ENCODE measurements around the gene TMEM39B.
"Not testable (repeated sequence)": the region's sequence is repeated elsewhere in the genome, so short reads cannot be mapped to it uniquely, and the experiment has no call there.

The TMEM39B gene

GRCh38 chr1:32082022-32082421, 9.3 kb downstream of the TMEM39B start:
- DNase-seq (ENCODE audit: low read depth): no peak
- H3K4me3 ChIP-seq (ENCODE audit: control insufficient read depth, low read depth, low read length): no peak overlapping the region
- TF ChIP-seq CTCF (IDR thresholded peaks at IDR 0.05; ENCODE audit: control insufficient read depth, insufficient read depth, low read depth, low read length, missing control alignments): no peak

- DNase-seq (ENCODE audit: low read depth); H3K4me3 ChIP-seq (ENCODE audit: control insufficient read depth, low read depth, low read length): not testable (repeated sequence)
Observed at GRCh38 chr1:32086381-32086780, 13.6 kb downstream of the TMEM39B start.

- no peak for TF ChIP-seq CTCF (IDR thresholded peaks at IDR 0.05; ENCODE audit: control insufficient read depth, insufficient read depth, low read depth, low read length, missing control alignments)
- H3K4me3 ChIP-seq (ENCODE audit: control insufficient read depth, low read depth, low read length): no peak overlapping the region
- DNase-seq (ENCODE audit: low read depth): no peak
Observed at GRCh38 chr1:32091176-32091575, 18.4 kb downstream of the TMEM39B start.

- TF ChIP-seq CTCF (IDR thresholded peaks at IDR 0.05; ENCODE audit: control insufficient read depth, insufficient read depth, low read depth, low read length, missing control alignments): no peak
- DNase-seq (ENCODE audit: low read depth): no peak
- H3K4me3 ChIP-seq (ENCODE audit: control insufficient read depth, low read depth, low read length): no peak overlapping the region
Observed at GRCh38 chr1:32091591-32091990, 18.9 kb downstream of the TMEM39B start.

GRCh38 chr1:32094746-32095521, 22.2 kb downstream of the TMEM39B start:
- no peak for DNase-seq (ENCODE audit: low read depth)
- H3K4me3 ChIP-seq (ENCODE audit: control insufficient read depth, low read depth, low read length): no peak overlapping the region
- TF ChIP-seq CTCF (IDR thresholded peaks at IDR 0.05; ENCODE audit: control insufficient read depth, insufficient read depth, low read depth, low read length, missing control alignments): no peak

- no peak overlapping the region for H3K4me3 ChIP-seq (ENCODE audit: control insufficient read depth, low read depth, low read length)
- TF ChIP-seq CTCF (IDR thresholded peaks at IDR 0.05; ENCODE audit: control insufficient read depth, insufficient read depth, low read depth, low read length, missing control alignments): no peak
- no peak for DNase-seq (ENCODE audit: low read depth)
Observed at GRCh38 chr1:32099426-32099825, 26.7 kb downstream of the TMEM39B start.

GRCh38 chr1:32100359-32100758, 27.6 kb downstream of the TMEM39B start:
- no peak overlapping the region for H3K4me3 ChIP-seq (ENCODE audit: control insufficient read depth, low read depth, low read length)
- no peak for TF ChIP-seq CTCF (IDR thresholded peaks at IDR 0.05; ENCODE audit: control insufficient read depth, insufficient read depth, low read depth, low read length, missing control alignments)
- no peak for DNase-seq (ENCODE audit: low read depth)
